ENCODE measurements around the gene CORO7.

- TF ChIP-seq GATA3 (IDR thresholded peaks at IDR 0.05; ENCODE audit: low read depth, low read length) (no peak), GATA2 (IDR thresholded peaks at IDR 0.05; ENCODE audit: low read depth, low read length) (no peak)
Observed at GRCh38 chr16:4371357-4372000, 44.9 kb downstream of the CORO7 start, which contains the start of gene VASN.

Measured in SH-SY5Y (cell line).